ENCODE data around the gene ZBTB49.
A peak's percentile ranks its signal among the peaks of the same experiment; 100 is the strongest.

GRCh38 chr4:4260185-4260751 lies 29.8 kb upstream of the ZBTB49 start:
- TF ChIP-seq POLR2A (IDR thresholded peaks at IDR 0.05; ENCODE audit: low read depth), result no peak
- no peak for TF ChIP-seq POLR2AphosphoS5 (IDR thresholded peaks at IDR 0.05)
- peak in 1 of 3 experiments; percentile 9 for TF ChIP-seq CTCF (IDR thresholded peaks at IDR 0.05)
- no peak for TF ChIP-seq EP300 (IDR thresholded peaks at IDR 0.05)
